T-cell (primary cell): ENCODE data around the gene KRTAP16-1. TPM values are rescaled to one million over a fixed set of nuclear protein-coding genes. Genes with fewer than 3 reads are reported as not detected.
"Not testable (repeated sequence)": the region's sequence is repeated elsewhere in the genome, so short reads cannot be mapped to it uniquely, and the experiment has no call there.

Source experiments
- ATAC-seq, 4 experiments: fragments of 200-7000 bp in 3 of 4; fragments of 150-1000 bp in 1 of 4; cut with Tn5 transposase; replicated peaks in 1 of 4; 1 replicate in 3 of 4; 2 replicates in 1 of 4; pipeline ENCODE4 v1.10.0; 2021; ENCODE audit warnings: moderate library complexity in 3 of 4, mild to moderate bottlenecking in 2 of 4, moderate number of reproducible peaks in 1 of 4
- CTCF ChIA-PET, 2 donors: fragments of 300-600 bp; sonication (Branson Sonifier 250); formaldehyde crosslinking; loops; one replicate each; lab custom pipeline; 2022; ENCODE audit warnings: antibody characterized with exemption in 2 of 2; lab: Charles Lee
- POLR2A ChIA-PET, 2 donors: fragments of 300-600 bp; sonication (Branson Sonifier 250); formaldehyde crosslinking; loops; one replicate each; lab custom pipeline; 2022; ENCODE audit warnings: antibody characterized with exemption in 2 of 2; lab: Charles Lee
- DNase-seq, 35 experiments: peaks; one replicate each; pipeline versions ENCODE4 v3.0.0 to v3.0.0-alpha.2; 2013 to 2023
- H3K27ac ChIP-seq: one replicate; pipeline ENCODE4 v1.5.1; 2013; ENCODE audit warnings: low read length
- H3K27me3 ChIP-seq, 2 experiments: replicated peaks in 1 of 2; 1 replicate in 1 of 2; 2 replicates in 1 of 2; pipeline versions ENCODE4 v1.6.1 to v1.7.0; 2013; ENCODE audit warnings: low read length in 1 of 2, mixed read lengths in 1 of 2; ENCODE audit not compliant: control insufficient read depth in 2 of 2, insufficient read depth in 2 of 2; ENCODE audit errors: extremely low read depth in 1 of 2
- H3K36me3 ChIP-seq, 2 donors: 1 replicate in 1 of 2; 2 replicates in 1 of 2; pipeline versions ENCODE4 v1.6.1 to v1.7.0; 2013; ENCODE audit warnings: low read length in 1 of 2; ENCODE audit not compliant: control insufficient read depth in 2 of 2, insufficient read depth in 1 of 2; ENCODE audit errors: extremely low read depth in 1 of 2
- H3K4me1 ChIP-seq, 2 experiments: 1 replicate in 1 of 2; 2 replicates in 1 of 2; pipeline versions ENCODE4 v1.6.1 to v1.7.0; 2013; ENCODE audit warnings: low read length in 2 of 2, mixed read lengths in 1 of 2; ENCODE audit not compliant: insufficient read depth in 2 of 2, control insufficient read depth in 1 of 2; ENCODE audit errors: extremely low read depth in 1 of 2
- H3K4me3 ChIP-seq, 2 donors: 1 replicate in 1 of 2; 2 replicates in 1 of 2; pipeline versions ENCODE4 v1.5.1 to v1.7.0; 2013; ENCODE audit warnings: mild to moderate bottlenecking in 2 of 2, low read length in 1 of 2, moderate library complexity in 1 of 2; ENCODE audit not compliant: control insufficient read depth in 1 of 2; ENCODE audit errors: extremely low read depth in 1 of 2
- H3K9me3 ChIP-seq: 2 replicates; pipeline ENCODE4 v1.7.0; 2013
- H3K27ac Mint-ChIP-seq, 2 donors: one replicate each; pipeline ENCODE4 v1.8.0; 2020 to 2021; ENCODE audit warnings: mild to moderate bottlenecking in 2 of 2, mixed read lengths in 2 of 2
- H3K27me3 Mint-ChIP-seq, 2 donors: one replicate each; pipeline ENCODE4 v1.8.0; 2021 to 2022; ENCODE audit warnings: mixed read lengths in 2 of 2
- H3K36me3 Mint-ChIP-seq: one replicate; pipeline ENCODE4 v1.8.0; 2021; ENCODE audit warnings: mixed read lengths
- H3K4me1 Mint-ChIP-seq, 3 donors: one replicate each; pipeline ENCODE4 v1.8.0; 2020 to 2022; ENCODE audit warnings: mixed read lengths in 3 of 3, mild to moderate bottlenecking in 1 of 3
- H3K4me3 Mint-ChIP-seq, 3 donors: one replicate each; pipeline ENCODE4 v1.8.0; 2020 to 2022; ENCODE audit warnings: mild to moderate bottlenecking in 3 of 3, mixed read lengths in 3 of 3, moderate library complexity in 3 of 3
- H3K9me3 Mint-ChIP-seq, 3 donors: one replicate each; pipeline ENCODE4 v1.8.0; 2020 to 2022; ENCODE audit warnings: mixed read lengths in 3 of 3
- WGBS: methylation state at CpG from one replicate; pipeline ENCODE4 v1.1.5; 2013; ENCODE audit warnings: missing lambda C conversion rate; ENCODE audit not compliant: insufficient coverage; 5-methylcytosine and 5-hydroxymethylcytosine counted together
- total RNA-seq, 35 experiments: library from RNA in 6 of 35; stranded (reverse) in 6 of 35; fragments of 120-200 nt in 1 of 35; gene quantifications; one replicate each; pipeline versions ENCODE4 v1.2.1 to v1.2.4 and lab custom pipeline; 2013 to 2026

KRTAP16-1 gene
- total RNA-seq, 5 donors from 2014 or later (not counting 1 experiment from before 2014, with no cell fraction given) = 0.16 to 1.1 (median 0.45) TPM; not detected in 1

DNA sequence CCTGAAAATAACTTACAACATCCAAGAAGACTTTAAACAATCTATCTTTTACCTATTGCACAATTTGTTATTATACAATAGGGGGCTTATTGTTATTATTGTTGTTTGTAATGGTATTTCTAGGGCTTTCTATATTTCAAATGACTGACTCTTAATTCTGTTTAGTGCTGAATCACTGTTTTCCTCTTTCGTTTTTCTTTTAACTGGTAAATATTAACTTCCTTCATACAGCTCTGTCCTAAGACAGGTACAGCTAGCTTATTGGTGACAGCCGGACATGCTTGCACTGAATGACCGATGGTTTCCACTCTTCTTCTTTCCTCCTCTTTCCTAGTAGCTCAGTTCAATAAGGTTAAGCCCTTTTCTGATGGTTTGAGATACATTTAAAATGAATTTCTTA is 22.1 kb downstream of the KRTAP16-1 start:
- no peaks in the 10 kb centered on the region for H3K36me3 ChIP-seq
- DNase-seq (no peak), ATAC-seq (no peak)
- no peak overlapping the region for H3K27ac ChIP-seq
- peaks cover 5% of the 10 kb centered on the region in 2 experiments for H3K4me1 ChIP-seq
- H3K27me3 ChIP-seq = no peaks in the 10 kb centered on the region
- H3K4me3 ChIP-seq = no peak overlapping the region
- ChIA-PET POLR2A (no interaction called here), CTCF (interaction anchor here in 1 of 2 donors (0.7 kb wide), 1 partner anchor 1068 kb away, joined by 3 read pairs; no protein-coding TSS in a partner anchor)
- Mint-ChIP-seq H3K36me3 (no peaks in the 10 kb centered on the region), H3K27me3 (no peaks in the 10 kb centered on the region), H3K9me3 (no peaks in the 10 kb centered on the region), H3K27ac (no peak overlapping the region), H3K4me1 (peaks cover 16 to 19% (median 18%) of the 10 kb centered on the region in 3 donors), H3K4me3 (no peak overlapping the region)
- no CpG with 5 or more reads among the region's 3 CpGs for WGBS
- H3K9me3 ChIP-seq = no peaks in the 10 kb centered on the region

DNA sequence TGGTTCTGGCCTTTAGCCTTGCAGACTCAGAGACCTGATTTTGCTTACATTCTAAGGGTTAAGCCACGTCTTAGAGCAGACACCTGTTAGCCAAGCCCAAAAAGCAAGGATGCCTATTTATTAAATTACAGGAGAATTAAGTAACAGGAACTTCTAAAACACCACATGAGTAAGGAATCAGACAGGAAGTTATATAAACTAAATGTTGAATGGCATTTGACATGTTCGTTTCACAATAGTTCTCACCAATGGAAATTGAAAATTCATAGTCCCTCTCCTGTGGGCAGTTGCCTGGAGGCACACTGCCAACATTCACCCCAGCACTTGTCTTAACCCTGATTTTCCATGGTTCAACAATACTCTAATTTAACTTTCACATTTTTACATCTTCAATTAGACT is 24.6 kb downstream of the KRTAP16-1 start:
- Histone ChIP-seq H3K4me3 (no peak overlapping the region), H3K27ac (no peak overlapping the region), H3K36me3 (no peaks in the 10 kb centered on the region), H3K4me1 (peaks cover 5% of the 10 kb centered on the region in 2 experiments), H3K9me3 (no peaks in the 10 kb centered on the region), H3K27me3 (no peaks in the 10 kb centered on the region)
- DNase-seq (peak in 1 of 35 experiments; percentile 2), ATAC-seq (no peak)
- H3K9me3 Mint-ChIP-seq = no peaks in the 10 kb centered on the region
- ChIA-PET POLR2A (no interaction called here), CTCF (no interaction called here)
- no peaks in the 10 kb centered on the region for H3K36me3 Mint-ChIP-seq
- no peak overlapping the region for H3K4me3 Mint-ChIP-seq
- no CpG with 5 or more reads among the region's 2 CpGs for WGBS
- no peak overlapping the region for H3K27ac Mint-ChIP-seq
- H3K27me3 Mint-ChIP-seq = no peaks in the 10 kb centered on the region
- peaks cover 16 to 19% (median 18%) of the 10 kb centered on the region in 3 donors for H3K4me1 Mint-ChIP-seq

DNA sequence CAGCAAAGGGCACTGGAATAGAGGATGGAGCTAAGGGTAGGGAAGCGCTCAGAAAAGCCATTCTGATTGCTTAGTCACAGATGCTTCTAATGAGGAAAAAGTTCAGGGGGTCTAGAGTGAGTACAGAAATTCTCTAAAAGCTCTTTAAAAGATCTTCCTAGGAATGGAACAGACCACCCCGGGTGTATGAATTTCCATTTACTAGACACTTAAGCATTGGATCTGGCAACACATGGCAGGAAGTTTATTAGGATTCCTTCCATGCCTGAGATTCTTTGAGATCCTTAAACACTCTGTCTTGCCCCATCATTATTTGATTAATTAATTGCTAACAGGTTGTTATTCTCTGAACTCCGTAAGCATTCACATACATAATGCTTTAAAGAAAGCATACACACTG is 25.1 kb downstream of the KRTAP16-1 start:
- Mint-ChIP-seq H3K4me1 (peaks cover 16 to 19% (median 18%) of the 10 kb centered on the region in 3 donors), H3K27ac (no peak overlapping the region), H3K9me3 (no peaks in the 10 kb centered on the region), H3K36me3 (no peaks in the 10 kb centered on the region), H3K27me3 (no peaks in the 10 kb centered on the region), H3K4me3 (no peak overlapping the region)
- no peak for DNase-seq
- CTCF ChIA-PET = no interaction called here
- Histone ChIP-seq H3K36me3 (no peaks in the 10 kb centered on the region), H3K27me3 (no peaks in the 10 kb centered on the region), H3K4me3 (no peak overlapping the region), H3K27ac (no peak overlapping the region), H3K4me1 (peaks cover 5% of the 10 kb centered on the region in 2 experiments), H3K9me3 (no peaks in the 10 kb centered on the region)
- ATAC-seq = no peak
- WGBS = 100% methylated on average over 1 of the region's 3 CpGs
- POLR2A ChIA-PET = interaction anchor here in 1 of 2 donors (0.5 kb wide), 1 partner anchor 11 kb away, joined by 3 read pairs; no protein-coding TSS in a partner anchor

DNA sequence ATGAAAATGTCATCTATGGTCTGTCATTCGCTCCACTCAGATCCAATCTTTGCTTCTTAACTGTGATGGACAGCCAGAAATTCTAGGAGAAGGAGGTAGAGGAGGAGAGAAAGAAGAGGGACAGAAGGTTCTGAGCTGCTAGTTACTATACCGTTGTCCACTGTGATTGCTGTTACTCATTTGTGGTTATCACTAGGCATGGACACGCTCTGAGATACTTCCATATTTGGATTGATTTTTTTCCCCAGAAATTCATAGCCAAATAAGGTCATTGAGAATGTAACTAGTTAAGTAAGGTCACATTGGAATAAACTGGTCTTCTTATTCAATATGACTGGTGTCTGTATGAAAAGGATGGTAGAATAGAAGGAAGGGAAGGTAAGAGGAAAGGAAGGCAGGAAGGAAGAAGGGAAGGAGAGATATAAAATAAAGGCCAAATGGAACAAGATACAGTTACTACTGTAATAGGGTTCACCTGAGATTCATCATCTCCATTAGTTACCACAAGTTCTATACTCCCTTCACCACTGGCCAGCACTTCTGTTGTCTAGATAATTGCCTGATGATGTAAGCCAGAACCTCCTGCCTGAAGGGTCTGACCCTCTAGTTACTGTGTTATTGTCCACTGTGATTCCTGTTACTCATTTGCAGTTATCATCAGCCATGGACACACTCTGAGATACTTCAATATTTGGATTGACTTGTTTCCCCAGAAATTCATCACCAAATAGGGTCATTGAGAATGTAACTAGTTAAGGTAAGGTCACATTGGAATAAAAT is 30.7 kb downstream of the KRTAP16-1 start:
- peaks cover 0 to 5% (median 0%) of the 10 kb centered on the region in 3 donors for H3K4me1 Mint-ChIP-seq
- ChIA-PET POLR2A (no interaction called here), CTCF (no interaction called here)
- ATAC-seq (no peak), DNase-seq (peak in 1 of 35 experiments; percentile 0)
- Histone ChIP-seq H3K4me3 (no peak overlapping the region), H3K27me3 (no peaks in the 10 kb centered on the region), H3K9me3 (no peaks in the 10 kb centered on the region), H3K36me3 (no peaks in the 10 kb centered on the region), H3K4me1 (no peaks in the 10 kb centered on the region), H3K27ac (no peak overlapping the region)
- no peaks in the 10 kb centered on the region for H3K9me3 Mint-ChIP-seq
- H3K36me3 Mint-ChIP-seq = no peaks in the 10 kb centered on the region
- WGBS = 90% methylated on average over 2 of the region's 3 CpGs
- H3K27me3 Mint-ChIP-seq = peaks cover 11 to 12% of the 10 kb centered on the region in 2 donors
- H3K27ac Mint-ChIP-seq = no peak overlapping the region
- H3K4me3 Mint-ChIP-seq = no peak overlapping the region

DNA sequence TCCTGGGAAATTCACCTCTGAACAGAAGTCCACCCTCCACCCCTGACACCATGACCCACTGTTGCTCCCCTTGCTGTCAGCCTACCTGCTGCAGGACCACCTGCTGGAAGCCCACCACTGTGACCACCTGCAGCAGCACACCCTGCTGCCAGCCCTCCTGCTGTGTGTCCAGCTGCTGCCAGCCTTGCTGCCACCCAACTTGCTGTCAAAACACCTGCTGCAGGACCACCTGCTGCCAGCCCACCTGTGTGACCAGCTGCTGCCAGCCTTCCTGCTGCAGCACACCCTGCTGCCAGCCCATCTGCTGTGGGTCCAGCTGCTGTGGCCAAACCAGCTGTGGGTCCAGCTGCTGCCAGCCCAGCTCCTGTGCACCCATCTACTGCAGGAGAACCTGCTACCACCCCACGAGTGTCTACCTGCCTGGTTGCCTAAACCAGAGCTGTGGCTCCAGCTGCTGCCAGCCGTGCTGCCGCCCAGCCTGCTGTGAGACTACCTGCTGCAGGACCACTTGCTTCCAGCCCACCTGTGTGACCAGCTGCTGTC is 33.4 kb downstream of the KRTAP16-1 start, which contains the start of gene KRTAP9-7:
KRTAP9-7 (plus strand) TSS at position 51 of the 543 bp plus-strand sequence; CDS start at position 51, 0 bp downstream.
- Mint-ChIP-seq H3K27me3 (peaks cover 11 to 18% of the 10 kb centered on the region in 2 donors), H3K4me1 (peaks cover 0 to 11% (median 4%) of the 10 kb centered on the region in 3 donors)
- H3K4me3 Mint-ChIP-seq, H3K4me3 ChIP-seq, H3K27me3 ChIP-seq, H3K36me3 Mint-ChIP-seq, H3K27ac Mint-ChIP-seq, POLR2A ChIA-PET, H3K36me3 ChIP-seq, H3K4me1 ChIP-seq, CTCF ChIA-PET, ATAC-seq, H3K9me3 ChIP-seq, H3K27ac ChIP-seq, H3K9me3 Mint-ChIP-seq: not testable (repeated sequence)
- DNase-seq = peak in 1 of 35 experiments; percentile 0
- WGBS = 81% methylated on average over 3 of the region's 3 CpGs

DNA sequence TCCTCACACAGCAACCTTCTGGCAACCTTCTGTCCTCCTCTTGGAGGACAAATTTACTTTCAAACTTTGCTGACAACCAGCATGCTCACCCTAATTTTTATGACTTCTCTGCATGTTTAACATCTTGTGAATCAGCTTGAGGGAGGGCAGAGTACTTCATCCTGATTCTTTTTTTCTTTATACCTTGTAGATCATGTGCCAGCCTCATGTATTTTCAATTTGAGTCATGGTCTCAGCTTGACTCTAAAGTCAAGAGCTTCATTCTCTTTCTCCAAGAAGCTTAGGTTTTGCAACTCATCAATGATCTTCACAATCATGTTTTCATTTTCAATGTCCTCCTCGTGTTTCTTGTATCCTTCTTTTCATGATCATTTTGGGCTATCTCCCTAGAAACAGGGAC is 37.3 kb downstream of the KRTAP16-1 start:
- ATAC-seq (no peak), DNase-seq (no peak)
- no peak overlapping the region for H3K4me3 ChIP-seq
- Mint-ChIP-seq H3K4me1 (peaks cover 0 to 16% (median 8%) of the 10 kb centered on the region in 3 donors), H3K27me3 (peaks cover 9 to 16% of the 10 kb centered on the region in 2 donors), H3K36me3 (no peaks in the 10 kb centered on the region), H3K4me3 (no peak overlapping the region), H3K27ac (no peak overlapping the region), H3K9me3 (no peaks in the 10 kb centered on the region)
- H3K9me3 ChIP-seq = no peaks in the 10 kb centered on the region
- POLR2A ChIA-PET = interaction anchor here in 1 of 2 donors (0.6 kb wide), 1 partner anchor 417 kb away, joined by 3 read pairs; no protein-coding TSS in a partner anchor
- no peaks in the 10 kb centered on the region for H3K36me3 ChIP-seq
- no peak overlapping the region for H3K27ac ChIP-seq
- H3K4me1 ChIP-seq = no peaks in the 10 kb centered on the region
- WGBS = no CpG with 5 or more reads among the region's 1 CpG
- CTCF ChIA-PET = no interaction called here
- H3K27me3 ChIP-seq = no peaks in the 10 kb centered on the region
